ENCODE measurements around the gene PHF21A.

The PHF21A gene

DNA sequence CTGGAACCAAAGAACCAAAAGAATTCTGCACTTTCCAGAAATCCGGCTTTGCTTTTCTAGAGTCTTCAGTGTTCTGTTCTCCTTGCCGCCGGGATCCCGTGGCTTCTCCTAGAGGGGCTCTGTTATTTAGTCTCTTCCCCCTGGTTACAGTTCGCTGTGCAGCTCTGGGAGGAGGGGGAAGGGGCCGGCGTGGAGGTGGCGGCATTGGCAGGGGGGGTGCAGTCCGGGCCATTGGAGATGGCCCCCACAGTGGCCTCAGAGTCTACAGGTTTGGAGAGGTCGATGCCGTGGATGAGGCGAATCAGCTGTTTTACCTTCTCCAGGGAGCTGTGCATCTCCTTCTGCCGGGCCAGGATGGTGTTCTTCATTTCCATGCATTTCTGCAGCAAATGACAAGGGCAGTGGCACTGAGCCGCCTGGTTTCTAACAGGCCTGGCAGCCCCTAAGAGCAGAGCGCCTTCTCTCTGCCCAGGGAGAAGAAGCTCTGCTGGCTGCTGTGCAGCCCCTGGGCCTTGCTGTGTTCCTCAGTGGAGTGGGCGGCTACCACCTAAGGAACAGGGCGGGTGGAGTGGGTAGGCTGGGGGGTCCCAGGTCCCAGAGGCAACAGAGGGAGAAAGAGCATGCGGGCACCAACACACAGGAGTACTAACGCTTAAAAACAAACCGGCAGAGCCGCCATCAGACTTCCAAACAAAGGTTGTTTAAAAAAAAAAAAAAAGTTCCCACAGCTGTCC, 187.2 kb downstream of the PHF21A start:
- DNase-seq (ENCODE audit: low read depth): no peak

DNA sequence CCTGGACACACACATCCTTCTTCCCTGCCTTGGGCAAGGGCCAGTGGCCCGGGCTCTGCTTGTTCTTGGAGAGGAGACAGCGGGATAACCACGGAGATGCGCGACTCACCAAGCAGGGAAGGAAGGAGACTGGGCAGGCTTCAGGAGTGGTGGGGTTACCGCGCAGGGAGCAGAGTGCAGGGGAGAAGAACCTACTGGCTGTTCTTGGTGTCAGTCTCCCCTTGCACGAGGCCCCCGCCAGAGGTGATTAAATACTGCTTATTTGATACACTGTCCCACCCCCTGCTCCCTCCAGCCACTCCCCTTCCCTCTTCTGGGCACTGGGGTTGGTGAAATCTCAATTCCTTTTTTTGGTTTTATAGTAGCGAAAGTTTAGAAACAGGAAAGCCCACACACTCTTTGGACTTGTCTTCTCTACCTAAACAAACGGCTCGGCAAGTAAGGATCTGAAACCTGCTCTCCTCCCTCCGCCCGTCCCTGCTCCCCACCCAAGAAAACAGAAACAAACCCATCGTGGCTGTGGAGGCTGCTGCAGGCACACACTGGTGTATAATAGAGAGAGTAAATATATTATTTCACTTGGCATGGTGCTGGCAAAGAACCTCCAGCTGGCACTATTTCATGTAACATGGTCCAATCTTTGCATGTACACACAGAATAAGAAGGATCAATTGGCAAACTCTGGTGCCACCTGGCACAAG, 188.0 kb downstream of the PHF21A start:
- no peak for DNase-seq (ENCODE audit: low read depth)

DNA sequence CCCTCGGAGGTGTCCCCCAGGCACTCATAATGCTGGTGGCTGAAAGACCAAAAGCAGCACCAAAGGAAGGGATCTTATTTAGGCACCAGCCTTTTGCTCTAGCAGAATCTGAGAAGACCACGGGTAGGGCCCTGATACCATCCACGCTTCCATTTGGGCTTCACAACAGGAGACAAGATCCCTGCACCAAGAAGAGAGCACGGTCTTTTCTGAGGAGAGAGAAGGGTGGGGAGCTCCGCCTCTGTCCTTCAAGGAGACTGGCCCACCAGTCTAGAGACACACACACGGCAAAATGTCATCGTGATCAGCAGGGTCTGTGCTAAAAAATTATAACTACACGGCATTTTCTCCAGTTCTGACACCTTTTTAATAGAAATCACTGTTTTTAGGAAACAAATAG, 189.0 kb downstream of the PHF21A start:
- no peak for DNase-seq (ENCODE audit: low read depth)

DNA sequence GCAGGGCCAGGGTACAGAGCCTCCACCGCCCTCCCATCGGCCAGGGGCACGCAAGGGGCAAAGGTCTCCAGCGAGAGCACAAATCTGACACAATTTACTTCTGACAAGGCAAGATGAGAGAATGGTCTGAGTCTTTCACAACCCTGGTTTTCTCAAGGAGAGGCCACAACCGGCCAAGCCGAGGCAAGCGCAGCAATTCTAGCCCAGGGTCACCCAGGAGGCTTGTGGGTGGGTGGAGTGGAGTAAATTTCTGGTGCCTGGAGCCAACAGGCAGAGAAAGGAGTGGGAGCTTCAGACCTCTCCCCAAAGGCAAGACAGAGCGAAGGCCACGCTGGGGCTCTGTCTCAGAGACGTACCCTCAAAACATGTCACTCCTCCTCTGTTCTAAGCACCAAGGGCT, 189.5 kb downstream of the PHF21A start:
- DNase-seq (ENCODE audit: low read depth): no peak

DNA sequence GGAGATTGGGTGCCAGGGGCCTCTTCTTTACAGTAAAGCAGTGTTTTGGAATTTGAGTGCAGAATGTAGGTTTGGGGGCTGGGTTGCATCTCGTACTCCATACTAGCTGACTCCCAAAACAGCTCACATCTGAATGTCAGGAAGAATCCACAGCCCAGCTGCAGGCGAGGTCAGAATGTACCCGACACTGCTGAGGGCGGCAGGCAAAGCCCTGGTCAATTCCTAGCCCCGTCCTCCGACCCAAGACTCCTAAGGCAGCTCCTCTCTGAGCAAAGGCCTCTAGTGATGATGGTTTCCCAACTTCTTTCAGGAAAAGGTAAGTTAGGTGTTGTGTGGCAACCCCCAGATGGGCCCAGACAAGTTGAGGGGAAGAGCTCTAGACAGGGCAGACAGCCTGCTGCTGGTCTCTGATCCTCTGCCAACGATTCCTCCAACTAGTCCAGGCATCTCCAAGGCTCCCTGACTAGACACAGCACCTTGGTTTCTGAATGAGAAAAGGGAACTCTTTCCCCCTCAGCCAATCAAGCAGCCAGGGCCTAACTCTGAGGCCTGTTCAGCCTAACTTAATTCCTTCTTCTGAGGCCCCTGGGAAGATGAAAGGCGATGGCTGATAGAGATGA, 190.2 kb downstream of the PHF21A start:
- DNase-seq (ENCODE audit: low read depth): no peak

DNA sequence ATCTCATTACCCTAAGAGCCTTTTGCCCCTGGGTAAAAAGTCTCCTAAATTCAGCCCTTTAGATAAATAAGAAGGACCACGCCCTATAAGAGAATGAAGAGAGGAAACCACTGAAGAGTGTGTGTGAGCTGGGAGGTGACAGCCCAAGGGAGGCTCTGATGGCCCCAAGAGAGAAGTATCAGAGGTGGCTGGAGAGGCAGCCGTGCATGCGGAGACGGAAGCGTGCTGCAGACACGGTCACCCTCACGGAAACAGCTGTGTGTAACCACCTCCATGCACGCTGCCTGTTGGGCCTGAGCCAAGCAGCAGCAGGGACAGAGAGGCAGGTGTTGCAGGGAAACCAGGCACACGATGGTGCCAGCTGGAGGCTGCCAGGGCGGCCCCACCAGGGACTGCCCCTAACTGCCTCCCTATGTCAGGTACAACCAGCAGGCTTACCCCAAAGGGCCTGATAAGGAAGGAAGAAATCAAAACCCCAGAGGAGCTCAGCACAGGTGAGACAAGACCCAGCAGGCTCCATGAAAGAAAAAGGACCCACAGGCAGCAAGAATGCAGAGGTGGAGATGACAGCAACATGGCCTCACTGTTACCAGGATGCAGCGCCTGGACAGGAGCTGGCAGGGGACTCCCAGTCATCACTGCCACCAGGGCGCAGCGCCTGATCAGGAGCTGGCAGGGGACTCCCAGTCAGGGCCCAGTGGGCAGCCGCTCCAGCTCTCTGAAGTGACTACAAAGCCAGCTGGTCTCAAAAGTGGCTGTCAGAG, 191.0 kb downstream of the PHF21A start:
- DNase-seq (ENCODE audit: low read depth): no peak

DNA sequence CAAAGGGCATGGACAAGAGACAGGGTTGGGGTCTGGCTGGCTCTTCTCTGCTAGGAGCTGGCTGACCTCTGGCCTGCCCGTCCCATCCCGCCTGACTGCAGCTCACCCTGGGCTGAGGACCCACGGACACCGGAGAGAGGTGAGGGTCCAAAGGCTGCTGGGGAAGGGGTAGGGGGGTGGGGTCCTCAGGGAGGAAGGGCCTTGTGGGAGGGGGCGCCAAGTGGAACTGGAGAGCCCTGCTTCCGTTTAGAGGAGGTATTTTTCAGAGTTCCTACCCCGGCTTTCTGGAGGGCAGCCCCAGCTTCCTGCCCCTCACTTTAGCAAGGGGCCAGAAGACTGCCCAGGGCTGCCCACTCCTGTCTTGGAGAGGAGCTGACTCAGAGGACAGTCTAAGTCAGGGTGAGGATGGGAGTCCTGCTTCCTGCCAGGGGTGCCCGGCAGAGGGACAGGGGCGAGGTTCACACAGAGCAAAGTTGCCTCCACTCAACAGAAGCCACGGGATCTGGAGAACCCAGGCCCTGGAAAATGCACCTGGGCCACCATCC, 191.7 kb downstream of the PHF21A start:
- no peak for DNase-seq (ENCODE audit: low read depth)

DNA sequence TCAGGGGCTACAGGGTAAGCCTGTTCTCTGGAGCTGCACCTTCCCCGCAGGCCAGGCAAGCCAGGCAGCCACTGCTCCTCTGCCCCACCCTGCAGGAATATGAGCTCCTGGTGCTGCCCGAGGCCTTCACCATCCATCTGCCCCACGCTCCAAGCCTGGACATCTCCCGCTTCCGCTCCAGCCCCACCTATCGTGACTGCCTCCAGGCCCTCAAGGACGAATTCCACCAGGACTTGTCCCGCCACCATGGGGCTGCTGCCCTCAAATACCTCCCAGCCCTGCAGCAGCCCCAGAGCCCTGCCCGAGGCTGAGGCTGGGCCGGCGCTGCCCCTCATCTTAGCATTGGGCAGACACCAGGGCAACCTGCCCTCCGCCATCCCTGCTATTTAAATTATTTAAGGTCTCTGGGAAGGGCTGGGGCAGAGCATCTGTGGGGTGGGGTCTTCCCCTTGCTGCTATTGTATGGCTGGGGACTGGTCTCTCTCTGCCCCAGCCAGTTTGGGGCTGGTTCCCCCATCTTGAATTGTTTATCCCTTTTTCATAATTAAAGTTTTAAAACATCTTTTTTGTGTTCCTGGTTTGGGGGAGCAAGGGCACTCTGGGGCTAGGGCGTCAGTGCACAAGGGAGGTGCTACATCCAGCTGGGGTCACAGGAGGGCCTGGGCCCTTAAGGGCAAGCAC, 192.6 kb downstream of the PHF21A start:
- no peak for DNase-seq (ENCODE audit: low read depth)

DNA sequence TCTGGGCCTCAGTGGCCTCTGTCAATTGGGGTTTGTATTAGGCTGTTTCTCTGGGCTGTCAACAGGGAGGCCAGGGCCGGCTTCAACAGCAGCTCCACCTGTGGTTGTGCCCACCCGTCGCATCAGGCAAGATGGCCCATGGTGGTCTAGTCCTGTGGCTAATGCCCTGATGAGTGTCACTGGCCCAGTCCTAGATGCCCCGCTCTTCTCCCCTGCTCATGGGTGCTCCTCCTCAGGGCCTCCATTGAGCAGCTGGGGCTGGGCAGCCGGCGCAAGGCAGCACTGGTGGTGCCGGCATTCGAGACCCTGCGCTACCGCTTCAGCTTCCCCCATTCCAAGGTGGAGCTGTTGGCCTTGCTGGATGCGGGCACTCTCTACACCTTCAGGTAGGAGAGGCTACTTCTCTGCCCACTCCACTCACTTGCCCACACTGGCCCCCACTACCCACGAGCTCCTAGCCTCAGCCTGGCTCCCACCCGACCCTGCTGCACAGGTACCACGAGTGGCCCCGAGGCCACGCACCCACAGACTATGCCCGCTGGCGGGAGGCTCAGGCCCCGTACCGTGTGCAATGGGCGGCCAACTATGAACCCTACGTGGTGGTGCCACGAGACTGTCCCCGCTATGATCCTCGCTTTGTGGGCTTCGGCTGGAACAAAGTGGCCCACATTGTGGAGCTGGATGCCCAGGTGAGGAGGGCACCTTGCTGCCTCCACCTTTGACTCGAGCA, 193.4 kb downstream of the PHF21A start:
- DNase-seq (ENCODE audit: low read depth): no peak

DNA sequence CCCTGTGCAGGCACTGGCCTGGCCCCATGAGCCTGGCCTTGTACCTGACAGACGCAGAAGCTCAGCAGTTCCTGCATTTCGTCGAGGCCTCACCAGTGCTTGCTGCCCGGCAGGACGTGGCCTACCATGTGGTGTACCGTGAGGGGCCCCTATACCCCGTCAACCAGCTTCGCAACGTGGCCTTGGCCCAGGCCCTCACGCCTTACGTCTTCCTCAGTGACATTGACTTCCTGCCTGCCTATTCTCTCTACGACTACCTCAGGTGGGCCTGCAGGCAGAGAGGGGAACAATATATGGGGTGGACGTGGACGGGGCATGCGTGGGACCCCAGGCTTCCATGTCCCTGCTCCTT, 193.9 kb downstream of the PHF21A start:
- DNase-seq (ENCODE audit: low read depth): no peak

DNA sequence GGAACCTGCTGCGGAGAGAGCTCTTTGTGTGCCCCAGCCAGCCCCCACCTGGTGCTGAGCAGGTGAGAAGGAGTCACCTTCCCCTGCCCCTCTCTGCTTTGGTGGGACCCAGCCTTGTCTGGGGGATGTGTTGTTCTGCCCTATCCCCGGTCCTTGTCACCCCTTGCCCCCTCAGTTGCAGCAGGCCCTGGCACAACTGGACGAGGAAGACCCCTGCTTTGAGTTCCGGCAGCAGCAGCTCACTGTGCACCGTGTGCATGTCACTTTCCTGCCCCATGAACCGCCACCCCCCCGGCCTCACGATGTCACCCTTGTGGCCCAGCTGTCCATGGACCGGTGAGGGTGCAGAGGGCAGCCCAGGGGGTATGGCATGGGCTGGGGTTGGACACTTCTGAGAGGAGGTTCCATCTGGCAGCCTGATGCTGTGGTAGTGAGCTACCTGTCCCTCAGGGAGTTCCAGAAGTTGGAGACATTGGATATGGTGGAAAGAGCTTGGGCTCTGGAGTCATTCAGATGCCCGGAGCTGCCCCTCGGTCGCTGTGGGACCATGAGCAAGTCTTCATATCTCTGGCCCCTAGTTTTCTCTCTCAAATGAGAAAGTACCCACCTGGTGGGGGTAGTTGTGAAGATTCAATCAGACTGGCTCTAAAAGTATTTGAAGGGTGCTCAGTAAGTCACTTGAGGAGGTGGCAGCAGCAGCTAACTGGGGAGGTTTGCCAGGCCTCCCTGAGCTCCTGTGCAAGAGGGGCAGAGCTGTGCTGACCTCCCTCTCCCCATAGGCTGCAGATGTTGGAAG, 194.5 kb downstream of the PHF21A start:
- DNase-seq (ENCODE audit: low read depth): no peak

DNA sequence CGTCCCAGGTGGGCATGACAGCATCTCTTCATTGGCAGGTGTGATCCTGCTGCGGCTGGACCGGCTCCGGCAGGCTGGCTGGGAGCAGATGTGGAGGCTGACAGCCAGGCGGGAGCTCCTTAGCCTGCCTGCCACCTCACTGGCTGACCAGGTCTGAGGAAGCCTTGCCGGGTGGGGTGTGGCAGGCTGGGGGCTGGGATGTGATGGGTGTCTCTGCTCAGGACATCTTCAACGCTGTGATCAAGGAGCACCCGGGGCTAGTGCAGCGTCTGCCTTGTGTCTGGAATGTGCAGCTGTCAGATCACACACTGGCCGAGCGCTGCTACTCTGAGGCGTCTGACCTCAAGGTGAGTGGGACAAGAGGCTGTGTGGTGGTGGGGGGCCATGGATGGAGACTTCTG, 195.3 kb downstream of the PHF21A start:
- no peak for DNase-seq (ENCODE audit: low read depth)

DNA sequence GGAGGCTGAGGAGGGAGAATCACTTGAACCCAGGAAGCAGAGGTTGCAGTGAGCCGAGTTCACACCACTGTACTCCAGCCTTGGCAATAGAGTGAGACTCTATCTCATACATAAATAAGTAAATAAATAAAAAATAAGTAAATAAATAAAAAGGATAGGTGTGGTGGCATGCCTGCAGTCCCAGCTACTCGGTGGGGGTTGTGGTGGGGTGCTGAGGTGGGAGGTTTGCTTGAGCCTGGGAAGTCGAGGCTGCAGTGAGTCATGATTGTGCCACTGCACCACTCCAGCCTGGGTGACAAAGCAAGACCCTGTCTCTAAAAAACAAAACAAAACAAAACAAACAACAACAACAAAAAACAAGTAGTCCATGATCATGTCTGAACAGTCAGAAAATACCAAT, 195.7 kb downstream of the PHF21A start:
- DNase-seq (ENCODE audit: low read depth): no peak

DNA sequence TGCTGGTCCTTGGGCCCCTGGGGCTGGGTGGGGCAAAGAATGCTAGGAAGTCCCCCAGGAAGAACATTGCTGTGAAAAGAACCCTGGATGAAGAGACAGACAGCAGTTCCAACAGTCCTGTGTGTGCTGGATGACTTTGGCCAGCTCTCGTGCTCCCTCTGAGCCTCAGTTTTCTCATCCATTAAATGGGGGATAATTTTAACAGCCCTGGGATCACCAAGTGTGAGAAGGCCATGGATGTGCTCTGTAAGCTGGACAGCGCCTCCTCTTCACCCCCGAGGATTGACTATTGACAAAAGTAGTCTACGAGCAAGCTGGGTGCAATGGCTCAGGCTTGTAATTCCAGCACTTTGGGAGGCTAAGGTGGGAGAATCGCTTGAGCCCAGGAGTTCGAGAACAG, 196.3 kb downstream of the PHF21A start:
- DNase-seq (ENCODE audit: low read depth): no peak

DNA sequence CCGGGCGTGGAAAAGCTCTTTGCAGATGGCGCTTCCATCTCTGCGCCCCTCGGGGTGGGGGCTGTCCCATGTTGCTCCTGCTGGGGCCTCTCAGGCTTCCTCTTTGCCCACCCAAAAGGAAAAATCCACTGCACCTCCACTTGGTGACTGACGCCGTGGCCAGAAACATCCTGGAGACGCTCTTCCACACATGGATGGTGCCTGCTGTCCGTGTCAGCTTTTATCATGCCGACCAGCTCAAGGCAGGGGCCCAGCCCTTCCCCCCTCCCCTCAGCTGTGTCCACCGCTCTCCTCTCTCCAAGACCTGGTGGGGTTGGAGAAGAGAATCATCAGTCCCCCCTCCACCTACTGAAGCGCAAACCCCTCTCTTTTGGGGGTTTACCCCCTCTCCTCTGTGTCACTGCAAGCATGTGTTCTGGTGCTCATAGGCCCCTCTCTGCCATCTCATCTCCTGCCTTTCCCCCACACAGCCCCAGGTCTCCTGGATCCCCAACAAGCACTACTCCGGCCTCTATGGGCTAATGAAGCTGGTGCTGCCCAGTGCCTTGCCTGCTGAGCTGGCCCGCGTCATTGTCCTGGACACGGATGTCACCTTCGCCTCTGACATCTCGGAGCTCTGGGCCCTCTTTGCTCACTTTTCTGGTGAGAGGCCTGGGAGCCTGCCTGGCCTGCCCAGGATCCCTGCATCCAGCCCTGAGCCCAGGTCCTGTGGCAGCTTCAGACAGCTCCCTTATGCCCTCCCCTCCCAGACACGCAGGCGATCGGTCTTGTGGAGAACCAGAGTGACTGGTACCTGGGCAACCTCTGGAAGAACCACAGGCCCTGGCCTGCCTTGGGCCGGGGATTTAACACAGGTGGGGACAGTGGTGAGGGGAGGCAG, 197.0 kb downstream of the PHF21A start:
- no peak for DNase-seq (ENCODE audit: low read depth)

DNA sequence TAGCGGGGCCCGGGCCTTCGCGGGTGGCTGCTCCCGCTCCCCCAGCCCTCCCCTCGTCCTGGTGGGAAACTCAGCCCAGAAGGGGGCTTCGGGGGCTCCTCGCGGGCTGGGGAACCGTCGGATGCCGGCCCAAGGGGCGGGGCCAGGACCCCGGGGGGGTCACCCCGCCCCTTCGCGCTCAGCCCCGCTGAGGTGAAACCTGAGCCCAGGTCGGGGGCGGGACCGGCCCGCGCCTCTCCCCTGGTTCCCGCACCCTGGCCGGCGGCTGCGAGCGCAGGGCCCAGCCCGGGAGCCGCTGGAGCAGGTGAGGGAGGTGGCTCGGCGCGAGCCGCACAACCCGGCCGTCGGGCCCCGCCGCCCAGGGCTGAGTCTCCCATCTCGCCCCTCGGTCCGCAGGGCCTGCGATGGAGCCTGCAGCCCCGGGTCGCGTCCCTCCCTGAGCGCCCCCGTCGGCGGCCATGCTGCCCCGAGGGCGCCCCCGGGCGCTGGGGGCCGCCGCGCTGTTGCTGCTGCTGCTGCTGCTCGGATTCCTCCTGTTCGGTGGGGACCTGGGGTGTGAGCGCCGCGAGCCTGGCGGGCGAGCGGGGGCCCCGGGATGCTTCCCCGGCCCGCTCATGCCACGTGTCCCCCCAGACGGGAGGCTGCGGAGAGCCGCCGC, 198.7 kb downstream of the PHF21A start, which contains the start of gene LARGE2:
Gene LARGE2, plus strand, starts transcription at position 232 of the 658 bp plus-strand sequence. Its CDS starts 227 bp downstream, at position 459.
- DNase-seq (ENCODE audit: low read depth): no peak

DNA sequence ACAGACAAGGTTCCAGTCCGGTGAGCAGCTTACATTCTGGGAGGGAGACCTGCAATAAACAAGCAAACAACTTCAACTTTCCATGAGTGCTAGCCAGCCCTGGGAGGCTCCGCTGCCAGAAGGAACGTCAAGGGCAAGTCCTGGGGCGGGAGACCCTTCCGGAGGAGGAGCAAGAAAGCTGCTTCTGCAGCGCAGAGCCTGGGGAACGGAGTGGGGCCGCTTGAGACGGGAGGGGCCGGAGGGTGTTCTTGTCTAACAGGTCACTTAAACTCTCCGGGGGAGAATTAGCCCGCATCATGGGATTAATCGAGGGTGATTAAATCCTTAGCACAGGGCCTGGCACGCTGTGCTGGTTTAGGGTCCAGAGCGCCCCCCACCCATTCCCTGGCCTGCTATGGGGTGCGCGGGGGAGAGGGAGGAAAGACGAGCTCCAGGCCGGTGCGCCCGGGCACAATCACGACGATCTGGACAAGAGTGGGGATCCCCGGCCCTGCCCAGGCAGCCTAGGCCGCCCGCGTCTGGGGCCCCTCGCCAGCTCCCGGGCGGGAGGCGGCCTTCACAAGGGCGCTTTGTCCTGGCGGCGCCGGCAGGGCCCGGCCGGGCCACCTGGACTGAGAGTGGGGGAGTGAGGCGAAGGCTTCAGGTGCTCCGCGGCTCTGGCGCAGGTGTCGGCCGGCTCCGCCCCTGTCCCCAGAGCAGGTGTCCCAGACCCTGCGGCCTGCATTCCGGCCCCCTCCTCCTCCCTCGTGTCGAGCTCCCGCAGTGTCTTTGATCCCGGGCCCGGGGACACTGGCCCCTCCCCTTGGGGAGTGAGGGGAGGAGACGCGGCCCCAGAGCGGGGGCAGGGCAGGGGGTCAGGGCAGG, 199.5 kb downstream of the PHF21A start:
- no peak for DNase-seq (ENCODE audit: low read depth)
